Measurements from ENCODE around the gene TMEM79. TPM values are rescaled to one million over a fixed set of nuclear protein-coding genes. Genes with fewer than 3 reads are reported as not detected.
A peak's percentile ranks its signal among the peaks of the same experiment; 100 is the strongest.
"Not testable (repeated sequence)": the region's sequence is repeated elsewhere in the genome, so short reads cannot be mapped to it uniquely, and the experiment has no call there.

TMEM79 gene
- total RNA-seq, 1 donor from 2014 or later, result 8.6 TPM

GRCh38 chr1:156303241-156303640 lies 19.1 kb downstream of the TMEM79 start:
- H3K27me3 Mint-ChIP-seq, result no peaks in the 10 kb centered on the region
- intact Hi-C loops (cut with micrococcal nuclease), result no loop called here
- no peaks in the 10 kb centered on the region for H3K4me1 Mint-ChIP-seq
- H3K4me3 Mint-ChIP-seq, result no peak overlapping the region
- peaks cover 14% of the 10 kb centered on the region for H3K36me3 Mint-ChIP-seq (ENCODE audit: low read depth)
- H3K27ac Mint-ChIP-seq, result no peak overlapping the region
- DNase-seq, result no peak
- H3K9me3 Mint-ChIP-seq, result no peaks in the 10 kb centered on the region

- intact Hi-C loops (cut with micrococcal nuclease), result no loop called here
These were observed 21.1 kb downstream of the TMEM79 start for GRCh38 chr1:156305215-156305614.

GRCh38 chr1:156308078-156308477 lies 24.0 kb downstream of the TMEM79 start:
- Mint-ChIP-seq H3K36me3 (ENCODE audit: low read depth) (peaks cover 44% of the 10 kb centered on the region), H3K27ac (no peak overlapping the region)

More at GRCh38 chr1:156305215-156305614, 21.1 kb downstream of the TMEM79 start:
- no peaks in the 10 kb centered on the region for H3K9me3 Mint-ChIP-seq
- H3K4me1 Mint-ChIP-seq, result no peaks in the 10 kb centered on the region
- H3K27me3 Mint-ChIP-seq, result no peaks in the 10 kb centered on the region
- no peak overlapping the region for H3K27ac Mint-ChIP-seq
- H3K4me3 Mint-ChIP-seq, result no peak overlapping the region
- DNase-seq, result no peak
- H3K36me3 Mint-ChIP-seq (ENCODE audit: low read depth), result peaks cover 27% of the 10 kb centered on the region

GRCh38 chr1:156310962-156311361 lies 26.8 kb downstream of the TMEM79 start:
- H3K9me3 Mint-ChIP-seq, result no peaks in the 10 kb centered on the region
- intact Hi-C loops (cut with micrococcal nuclease), result no loop called here
- peaks cover 62% of the 10 kb centered on the region for H3K36me3 Mint-ChIP-seq (ENCODE audit: low read depth)
- H3K27ac Mint-ChIP-seq, result no peak overlapping the region
- H3K27me3 Mint-ChIP-seq, result no peaks in the 10 kb centered on the region
- H3K4me3 Mint-ChIP-seq, result no peak overlapping the region
- DNase-seq, result no peak
- no peaks in the 10 kb centered on the region for H3K4me1 Mint-ChIP-seq

More at GRCh38 chr1:156308078-156308477, 24.0 kb downstream of the TMEM79 start:
- Mint-ChIP-seq H3K4me1 (no peaks in the 10 kb centered on the region), H3K9me3 (no peaks in the 10 kb centered on the region), H3K4me3 (no peak overlapping the region), H3K27me3 (no peaks in the 10 kb centered on the region)
- intact Hi-C loops (cut with micrococcal nuclease), result no loop called here
- no peak for DNase-seq

- Mint-ChIP-seq H3K27ac (no peak overlapping the region), H3K4me3 (no peak overlapping the region), H3K27me3 (no peaks in the 10 kb centered on the region), H3K36me3 (ENCODE audit: low read depth) (peaks cover 75% of the 10 kb centered on the region), H3K4me1 (no peaks in the 10 kb centered on the region), H3K9me3 (no peaks in the 10 kb centered on the region)
- DNase-seq, result no peak
- intact Hi-C loops (cut with micrococcal nuclease), result loop anchor here (5.0 kb wide), 1 partner anchor 170 kb away; no protein-coding TSS in a partner anchor
These were observed 32.8 kb downstream of the TMEM79 start for GRCh38 chr1:156316909-156317308.

GRCh38 chr1:156319664-156320063 lies 35.5 kb downstream of the TMEM79 start:
- peak; percentile 68 for DNase-seq
- Mint-ChIP-seq H3K27ac (no peak overlapping the region), H3K4me3 (no peak overlapping the region)

GRCh38 chr1:156320560-156320959 lies 36.4 kb downstream of the TMEM79 start:
- peaks cover 75% of the 10 kb centered on the region for H3K36me3 Mint-ChIP-seq (ENCODE audit: low read depth)
- intact Hi-C loops (cut with micrococcal nuclease), result no loop called here

More at GRCh38 chr1:156319664-156320063, 35.5 kb downstream of the TMEM79 start:
- H3K4me1 Mint-ChIP-seq, result no peaks in the 10 kb centered on the region
- no peaks in the 10 kb centered on the region for H3K27me3 Mint-ChIP-seq
- no peaks in the 10 kb centered on the region for H3K9me3 Mint-ChIP-seq
- intact Hi-C loops (cut with micrococcal nuclease), result loop anchor here (5.0 kb wide), 1 partner anchor 172 kb away; no protein-coding TSS in a partner anchor
- peaks cover 72% of the 10 kb centered on the region for H3K36me3 Mint-ChIP-seq (ENCODE audit: low read depth)

GRCh38 chr1:156323179-156323578 lies 39.1 kb downstream of the TMEM79 start:
- H3K36me3 Mint-ChIP-seq (ENCODE audit: low read depth), result peaks cover 59% of the 10 kb centered on the region
- intact Hi-C loops (cut with micrococcal nuclease); H3K4me3 Mint-ChIP-seq; H3K27me3 Mint-ChIP-seq; H3K4me1 Mint-ChIP-seq; DNase-seq; H3K27ac Mint-ChIP-seq; H3K9me3 Mint-ChIP-seq: not testable (repeated sequence)

More at GRCh38 chr1:156320560-156320959, 36.4 kb downstream of the TMEM79 start:
- Mint-ChIP-seq H3K4me3 (no peak overlapping the region), H3K27ac (no peak overlapping the region), H3K27me3 (no peaks in the 10 kb centered on the region), H3K9me3 (no peaks in the 10 kb centered on the region), H3K4me1 (no peaks in the 10 kb centered on the region)
- no peak for DNase-seq

- peak overlapping the region; percentile 99 for H3K4me3 Mint-ChIP-seq
- DNase-seq, result no peak
- peaks cover 3% of the 10 kb centered on the region for H3K9me3 Mint-ChIP-seq
- H3K36me3 Mint-ChIP-seq (ENCODE audit: low read depth), result peaks cover 57% of the 10 kb centered on the region
- H3K4me1 Mint-ChIP-seq, result peaks cover 26% of the 10 kb centered on the region
- intact Hi-C loops (cut with micrococcal nuclease), result loop anchor here (5.0 kb wide), 2 partner anchors 166 to 284 kb away; partner anchors contain the start of genes LAMTOR2, MEF2D and UBQLN4
- H3K27ac Mint-ChIP-seq, result peak overlapping the region; percentile 71
- H3K27me3 Mint-ChIP-seq, result peaks cover 3% of the 10 kb centered on the region
These were observed 52.1 kb downstream of the TMEM79 start for GRCh38 chr1:156336242-156336641.

- H3K4me3 Mint-ChIP-seq, result peak overlapping the region; percentile 99
- H3K4me1 Mint-ChIP-seq, result peaks cover 26% of the 10 kb centered on the region
- H3K36me3 Mint-ChIP-seq (ENCODE audit: low read depth), result peaks cover 53% of the 10 kb centered on the region
- DNase-seq, result peak; percentile 59
- intact Hi-C loops (cut with micrococcal nuclease), result loop anchor here (5.0 kb wide), 2 partner anchors 165 to 285 kb away; partner anchors contain the start of genes LAMTOR2, MEF2D and UBQLN4
- H3K9me3 Mint-ChIP-seq, result peaks cover 3% of the 10 kb centered on the region
- H3K27ac Mint-ChIP-seq, result peak overlapping the region; percentile 97
- peaks cover 3% of the 10 kb centered on the region for H3K27me3 Mint-ChIP-seq
These were observed 53.1 kb downstream of the TMEM79 start for GRCh38 chr1:156337052-156337887.

- peaks cover 5% of the 10 kb centered on the region for H3K27me3 Mint-ChIP-seq
- peak overlapping the region; percentile 97 for H3K27ac Mint-ChIP-seq
- H3K4me3 Mint-ChIP-seq, result peak overlapping the region; percentile 99
- DNase-seq, result no peak
- H3K9me3 Mint-ChIP-seq, result peaks cover 3% of the 10 kb centered on the region
- H3K36me3 Mint-ChIP-seq (ENCODE audit: low read depth), result peaks cover 48% of the 10 kb centered on the region
- intact Hi-C loops (cut with micrococcal nuclease), result loop anchor here (1.0 to 5.0 kb wide), 3 partner anchors 56 to 286 kb away; partner anchors contain the start of genes LAMTOR2, MEF2D, SMG5 and UBQLN4
- peaks cover 26% of the 10 kb centered on the region for H3K4me1 Mint-ChIP-seq
These were observed 53.7 kb downstream of the TMEM79 start for GRCh38 chr1:156337888-156338179.

- Mint-ChIP-seq H3K27ac (peak within 1 kb of the TSS; percentile 97), H3K27me3 (peaks cover 9% of the 10 kb centered on the region), H3K4me3 (peak within 1 kb of the TSS; percentile 99), H3K9me3 (peaks cover 3% of the 10 kb centered on the region), H3K36me3 (ENCODE audit: low read depth) (peaks cover 45% of the 10 kb centered on the region), H3K4me1 (peaks cover 26% of the 10 kb centered on the region)
- intact Hi-C loops (cut with micrococcal nuclease), result loop anchor here (1.0 to 5.0 kb wide), 3 partner anchors 56 to 286 kb away; partner anchors contain the start of genes LAMTOR2, MEF2D, SMG5 and UBQLN4
- DNase-seq, result peak; percentile 100
These were observed 54.3 kb downstream of the TMEM79 start, which contains the start of the genes CCT3 and TSACC for GRCh38 chr1:156338180-156338976. CCT3 (minus strand) TSS chr1:156338292; CDS start chr1:156338184, 108 bp downstream. TSACC (plus strand) TSS chr1:156338526; CDS start chr1:156339758, 1,232 bp downstream.
